HG03558 (cell line): ENCODE measurements around the gene BEX3.
"Not testable (repeated sequence)": the region's sequence is repeated elsewhere in the genome, so short reads cannot be mapped to it uniquely, and the experiment has no call there.

Experiments used
- ATAC-seq: cut with Tn5 transposase; IDR thresholded peaks from one replicate; pipeline ENCODE4 v1.9.1; 2021; ENCODE audit warnings: moderate number of reproducible peaks; ENCODE audit not compliant: unreplicated experiment; ENCODE audit errors: extremely low read depth

Gene BEX3

DNA sequence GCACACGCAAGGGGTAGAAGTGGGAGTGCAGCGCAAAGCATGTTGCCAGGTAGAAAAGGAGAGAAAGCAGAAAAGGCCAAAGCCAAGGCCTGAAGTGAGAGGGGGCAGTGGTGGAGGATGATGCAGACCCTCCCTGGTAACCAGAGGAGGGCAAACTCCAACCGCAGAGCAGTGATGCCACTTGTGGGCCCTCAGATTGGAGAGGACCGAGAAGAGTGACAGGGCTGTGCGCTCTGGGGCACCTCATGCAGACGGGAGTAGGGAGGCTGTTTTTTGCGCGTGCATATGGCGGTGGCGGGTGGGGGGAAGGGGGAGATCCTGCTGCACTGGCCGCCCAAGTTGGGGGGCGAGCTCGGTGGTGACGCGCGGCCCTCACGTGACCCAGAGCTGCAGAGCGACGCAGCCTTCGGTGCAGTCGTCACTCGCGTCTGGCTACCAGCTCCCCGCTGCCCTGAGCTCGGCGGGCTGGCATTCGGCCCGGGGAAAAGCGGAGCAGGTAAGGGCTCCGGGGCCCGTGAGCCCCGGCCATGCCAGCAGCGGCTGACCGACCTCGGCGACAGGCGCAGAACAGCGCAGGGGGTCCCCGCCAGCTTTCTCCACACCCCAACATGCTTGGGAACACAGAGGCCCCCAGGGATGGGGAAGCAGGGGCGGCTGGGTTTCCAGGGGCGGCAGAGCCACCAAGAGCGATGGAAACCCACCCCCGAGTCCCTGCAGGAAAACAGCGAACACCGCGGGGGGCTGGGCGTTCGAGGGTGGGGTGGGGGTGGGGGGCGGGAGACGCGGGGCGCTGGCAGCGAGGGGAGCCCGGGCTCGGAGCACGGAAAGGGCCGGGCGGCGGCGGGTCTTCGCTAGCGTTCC, at the start of gene BEX3:
Gene BEX3, plus strand, starts transcription at position 421 of the 861 bp plus-strand sequence. CDS start 984 bp downstream, outside the sequence.
- no peak for ATAC-seq

DNA sequence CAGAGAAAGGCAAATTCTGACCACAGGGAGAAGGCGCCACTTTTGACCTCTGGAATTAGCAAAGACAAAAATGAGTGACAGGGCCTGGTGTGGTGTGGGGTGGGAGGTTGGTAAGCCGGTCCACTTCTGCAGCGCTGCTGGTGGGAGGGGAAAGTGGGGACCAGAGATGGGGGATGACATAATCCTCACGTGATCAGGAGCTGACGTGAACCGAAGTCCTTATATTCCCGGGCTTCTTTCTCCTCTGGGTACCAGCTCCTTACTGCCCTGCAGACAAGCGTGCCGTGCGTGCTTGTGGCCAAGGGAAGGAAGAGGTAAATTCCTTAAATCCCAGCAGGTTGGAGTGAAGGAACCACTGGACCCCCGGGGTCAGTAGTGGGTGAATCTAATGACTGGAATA, 46.3 kb upstream of the BEX3 start, which contains the start of gene TCEAL7:
Gene TCEAL7, plus strand, starts transcription at position 249 of the 400 bp plus-strand sequence. CDS start 1,165 bp downstream, outside the sequence.
- ATAC-seq = no peak

- no peak for ATAC-seq
These were observed 45.6 kb upstream of the BEX3 start for GRCh38 chrX:103330681-103331288.

GRCh38 chrX:103338663-103339062, 37.7 kb upstream of the BEX3 start:
- no peak for ATAC-seq

- no peak for ATAC-seq
These were observed 33.2 kb upstream of the BEX3 start for GRCh38 chrX:103343105-103343504.

GRCh38 chrX:103344606-103345005, 31.7 kb upstream of the BEX3 start:
- no peak for ATAC-seq

DNA sequence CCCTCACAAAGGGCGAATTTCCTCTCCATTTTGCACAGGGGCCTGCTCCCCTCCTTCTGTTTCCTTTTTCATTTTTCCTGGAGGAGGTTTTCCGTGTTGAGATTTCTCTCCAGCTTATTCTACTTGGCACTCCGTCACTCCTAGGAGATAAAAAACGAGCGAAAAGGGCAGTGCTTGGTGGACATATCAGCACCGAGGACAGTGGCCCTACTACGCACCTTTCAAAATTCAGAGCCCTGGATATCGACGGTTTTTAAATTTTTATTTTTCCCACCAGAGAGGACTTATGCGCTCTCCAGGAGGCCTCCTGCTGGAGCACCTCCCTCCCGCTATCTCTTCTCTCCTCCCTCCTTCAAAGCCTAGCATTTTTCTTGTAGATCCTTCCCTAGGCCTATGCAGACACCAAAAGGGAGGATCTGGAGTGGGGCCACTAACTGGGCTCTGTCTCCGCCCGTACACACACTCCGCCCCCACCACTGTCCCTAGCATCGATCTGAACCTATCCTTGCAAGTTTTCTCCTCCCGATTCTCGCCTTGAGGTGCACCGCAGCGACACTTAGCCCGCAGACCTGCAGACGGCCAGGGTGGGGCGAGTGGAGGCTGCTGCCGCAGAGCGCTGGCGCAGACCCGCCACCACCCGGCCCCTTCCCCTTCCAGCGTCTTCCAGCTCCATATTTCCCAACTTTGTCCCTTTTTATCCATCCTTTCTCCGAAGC, 28.5 kb upstream of the BEX3 start:
- no peak for ATAC-seq

DNA sequence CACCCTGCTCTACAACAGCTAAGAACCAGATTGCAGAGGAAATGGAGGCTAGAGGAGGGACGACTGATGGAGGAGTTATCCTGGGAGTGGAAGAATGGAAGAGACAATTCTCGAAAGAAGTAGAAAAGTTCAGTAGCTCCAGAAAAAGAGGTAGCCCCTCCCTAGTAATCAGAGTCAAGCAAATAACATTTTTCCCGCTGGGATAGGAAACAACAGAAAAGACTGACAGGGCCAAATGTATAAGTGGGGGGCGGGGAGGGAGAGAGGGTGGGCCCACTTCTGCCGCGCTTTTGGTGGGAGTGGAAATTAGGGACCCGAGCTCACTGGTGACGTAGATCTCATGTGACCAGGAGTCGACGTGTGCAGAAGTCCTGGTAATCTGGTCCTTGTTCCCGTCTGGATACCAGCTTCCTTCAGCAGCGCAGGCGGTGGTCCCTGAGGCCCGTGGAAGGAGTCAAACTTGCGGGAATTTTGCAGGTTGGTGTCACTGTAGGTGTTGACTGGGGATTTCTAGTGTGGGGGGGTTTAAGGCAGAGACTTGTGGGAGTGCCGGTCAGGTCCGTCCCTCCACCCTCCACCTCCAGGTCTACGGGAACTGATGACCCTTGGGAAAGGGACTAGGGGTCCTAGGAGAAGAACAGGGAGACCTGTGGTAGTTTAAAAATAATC, 20.1 kb upstream of the BEX3 start, which contains the start of gene TCEAL9:
Gene TCEAL9, plus strand, starts transcription at position 377 of the 669 bp plus-strand sequence. CDS start 1,179 bp downstream, outside the sequence.
- ATAC-seq = no peak

DNA sequence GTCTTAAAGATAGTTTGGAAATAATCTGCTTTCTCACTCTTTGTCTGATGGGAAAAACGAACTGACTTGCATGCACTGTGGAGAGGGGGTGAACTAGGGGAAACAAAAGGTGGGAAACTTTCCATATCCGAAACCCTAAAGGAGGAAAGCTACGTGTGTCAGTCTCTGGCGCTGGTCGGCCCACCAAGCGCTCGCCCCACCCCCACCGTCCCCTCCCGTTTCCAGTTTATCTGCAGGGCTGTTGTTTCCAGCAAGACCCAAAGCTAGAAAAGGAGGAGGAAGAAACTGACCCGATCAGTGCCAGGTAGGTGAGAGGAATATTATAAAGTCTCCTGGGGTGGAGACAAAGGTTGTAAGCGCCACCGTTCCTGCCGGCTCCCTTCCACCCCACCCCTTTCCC, 19.5 kb upstream of the BEX3 start:
- ATAC-seq = no peak

DNA sequence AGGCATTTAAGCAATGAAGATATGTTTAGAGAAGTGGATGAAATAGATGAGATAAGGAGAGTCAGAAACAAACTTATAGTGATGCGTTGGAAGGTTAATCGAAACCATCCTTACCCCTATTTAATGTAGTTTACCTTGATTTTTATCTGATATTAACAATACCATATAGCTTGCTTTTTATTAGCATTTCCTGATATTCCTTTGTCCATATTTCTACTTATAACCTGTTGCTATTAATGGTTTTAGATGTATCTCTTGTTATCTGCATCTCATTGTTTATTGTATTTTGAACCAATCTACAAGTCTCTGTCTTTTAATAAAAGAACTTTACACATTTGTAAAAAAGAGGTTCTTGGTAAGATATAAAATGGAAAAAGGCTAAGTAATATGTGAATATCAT, 18.5 kb upstream of the BEX3 start:
- no peak for ATAC-seq

DNA sequence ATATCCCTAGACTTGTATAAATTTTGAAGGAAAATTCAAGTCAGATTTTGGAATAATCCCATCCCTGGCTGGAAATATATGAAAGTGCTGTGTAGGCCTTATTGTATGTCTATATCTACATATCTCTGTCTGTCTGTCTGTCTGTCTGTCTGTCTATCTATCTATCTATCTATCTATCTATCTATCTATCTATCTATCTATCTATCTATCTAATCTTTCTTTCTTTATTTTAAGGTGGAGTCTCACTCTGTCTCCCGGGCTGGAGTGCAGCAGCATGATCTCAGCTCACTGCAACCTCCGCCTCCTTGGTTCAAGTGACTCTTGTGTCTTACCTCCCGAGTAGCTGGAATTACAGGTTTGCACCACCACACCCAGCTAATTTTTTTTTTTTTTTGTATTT, 16.7 kb upstream of the BEX3 start:
- not testable (repeated sequence) for ATAC-seq

GRCh38 chrX:103360092-103360491, 16.2 kb upstream of the BEX3 start:
- ATAC-seq = no peak

- no peak for ATAC-seq
These were observed 15.4 kb upstream of the BEX3 start for GRCh38 chrX:103360916-103361315.

DNA sequence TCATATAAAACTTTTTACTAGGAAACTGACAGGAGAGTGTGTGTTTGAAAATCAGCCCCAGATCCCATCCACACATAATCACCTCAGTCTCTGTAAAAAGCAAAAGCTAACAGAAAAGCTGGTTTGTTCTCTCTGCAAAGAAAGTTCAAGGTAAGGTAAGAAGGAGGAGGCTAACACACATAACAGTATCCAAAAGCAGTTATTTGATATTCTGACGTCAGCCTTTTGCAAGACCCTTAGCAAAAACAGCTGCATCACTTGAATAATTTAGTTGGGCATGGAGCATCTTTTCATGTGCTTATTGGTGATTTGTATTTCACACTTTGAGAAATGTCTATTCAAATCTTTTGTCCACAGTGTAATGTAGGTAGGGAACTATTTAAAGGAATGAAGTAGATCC, 14.5 kb upstream of the BEX3 start:
- ATAC-seq = no peak

DNA sequence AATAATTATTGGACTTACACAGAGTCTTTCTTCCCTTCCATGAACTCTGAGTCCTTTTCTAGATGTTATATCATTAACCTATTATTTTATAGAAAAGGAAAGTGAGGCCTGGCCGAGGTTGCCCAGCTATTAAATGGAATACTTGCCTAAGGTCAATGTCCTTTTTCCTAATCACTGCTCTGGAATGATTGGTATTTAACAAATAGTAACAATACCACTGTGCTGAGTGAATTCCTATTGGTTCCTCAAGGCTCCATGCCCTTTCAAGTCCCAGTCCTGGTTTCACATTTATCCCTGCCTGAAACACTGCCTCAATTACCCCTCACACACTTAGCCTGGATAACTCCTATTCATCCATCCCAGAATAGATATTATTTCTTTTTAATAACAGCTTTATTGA, 13.9 kb upstream of the BEX3 start:
- ATAC-seq = no peak

DNA sequence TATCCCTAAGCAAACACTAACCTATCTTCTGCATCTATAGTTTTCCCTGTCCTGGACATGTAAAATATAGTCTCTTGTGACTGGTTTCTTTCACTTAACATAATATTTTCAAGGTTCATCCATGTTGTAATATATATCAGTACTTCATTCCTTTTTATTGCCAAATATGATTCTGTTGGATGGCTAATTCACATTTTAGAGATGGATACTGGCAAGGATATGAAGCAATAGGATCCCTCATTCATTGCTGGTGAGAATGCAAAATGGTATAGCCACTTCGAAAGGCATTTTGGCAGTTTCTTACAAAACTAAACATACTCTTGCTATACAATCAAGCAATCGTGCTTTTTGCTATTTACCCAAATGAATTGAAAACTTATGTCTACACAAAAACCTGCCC, 13.3 kb upstream of the BEX3 start:
- ATAC-seq = no peak

- no peak for ATAC-seq
These were observed 8.8 kb upstream of the BEX3 start for GRCh38 chrX:103367502-103367901.

DNA sequence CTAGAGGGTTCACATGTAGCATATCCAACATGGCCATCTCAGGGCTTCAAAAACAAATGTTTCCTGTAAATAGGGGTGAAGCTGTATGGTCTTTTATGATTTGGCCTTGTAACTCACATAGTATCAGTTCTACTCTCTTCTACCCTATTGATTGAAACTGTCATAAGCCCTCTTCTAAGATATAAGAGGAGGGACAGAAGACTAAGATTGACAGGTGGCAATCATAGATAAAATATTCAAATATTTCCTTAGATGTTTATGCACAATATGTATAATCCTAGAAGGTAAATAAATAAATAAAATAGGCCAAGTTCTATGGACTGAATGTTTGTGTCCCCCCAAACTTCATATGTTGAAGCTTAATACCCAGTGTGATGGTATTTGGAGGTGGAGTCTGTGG, 6.9 kb upstream of the BEX3 start:
- ATAC-seq = no peak

GRCh38 chrX:103372886-103373285, 3.5 kb upstream of the BEX3 start:
- no peak for ATAC-seq

DNA sequence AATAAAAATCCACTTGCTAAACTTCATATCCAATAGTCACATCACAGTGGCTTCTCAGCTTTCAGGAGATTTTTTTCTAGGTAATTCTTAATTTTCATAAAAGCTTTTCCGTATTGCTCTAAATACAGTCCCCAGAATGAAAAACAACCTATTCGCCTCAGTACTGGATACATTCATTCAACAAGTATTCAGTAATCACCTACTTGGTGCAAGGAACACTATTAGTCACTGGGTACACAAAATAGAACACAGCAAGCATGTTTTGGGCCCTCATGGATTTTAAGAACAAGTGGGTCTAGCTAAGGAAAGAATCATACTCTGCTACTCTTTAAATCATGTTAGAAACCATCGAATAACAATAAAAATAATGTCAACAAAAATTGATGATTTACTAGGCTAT, 2.8 kb upstream of the BEX3 start:
- no peak for ATAC-seq
